ENCODE data around the gene MYH11.

DNA sequence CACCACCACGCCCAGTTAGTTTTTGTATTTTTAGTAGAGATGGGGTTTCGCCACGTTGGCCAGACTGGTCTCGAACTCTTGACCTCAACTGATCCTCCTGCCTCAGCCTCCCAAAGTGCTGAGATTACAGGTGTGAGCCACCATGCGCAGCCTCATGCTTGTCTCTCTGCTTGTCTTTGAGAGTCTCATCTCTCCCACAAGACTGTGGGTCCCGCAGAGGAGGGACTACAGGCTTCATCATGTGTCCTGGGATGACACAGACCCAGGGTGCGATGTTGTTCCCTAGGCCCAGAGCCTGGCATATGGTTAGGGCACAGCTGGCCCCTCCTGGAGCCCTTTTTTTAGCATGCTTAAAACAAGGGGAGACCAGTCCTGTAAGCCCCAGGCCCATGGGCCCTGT, 104.9 kb downstream of the MYH11 start:
- TF ChIP-seq NFIC (IDR thresholded peaks at IDR 0.05) (no peak), RAD21 (IDR thresholded peaks at IDR 0.05; ENCODE audit: low read depth) (no peak), ZBTB7A (IDR thresholded peaks at IDR 0.05; ENCODE audit: low read depth) (no peak), TAF1 (IDR thresholded peaks at IDR 0.05; ENCODE audit: low read depth) (no peak), FOXM1 (IDR thresholded peaks at IDR 0.05; ENCODE audit: borderline replicate concordance, low read depth) (no peak), EGR1 (IDR thresholded peaks at IDR 0.05) (no peak), YY1 (IDR thresholded peaks at IDR 0.05; ENCODE audit: low read depth) (no peak), TCF12 (IDR thresholded peaks at IDR 0.05; ENCODE audit: low read depth) (no peak)
- TF ChIP-seq, protein P1, sequence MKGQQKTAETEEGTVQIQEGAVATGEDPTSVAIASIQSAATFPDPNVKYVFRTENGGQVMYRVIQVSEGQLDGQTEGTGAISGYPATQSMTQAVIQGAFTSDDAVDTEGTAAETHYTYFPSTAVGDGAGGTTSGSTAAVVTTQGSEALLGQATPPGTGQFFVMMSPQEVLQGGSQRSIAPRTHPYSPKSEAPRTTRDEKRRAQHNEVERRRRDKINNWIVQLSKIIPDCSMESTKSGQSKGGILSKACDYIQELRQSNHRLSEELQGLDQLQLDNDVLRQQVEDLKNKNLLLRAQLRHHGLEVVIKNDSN (IDR thresholded peaks at IDR 0.05), result no peak
- TF ChIP-seq, protein P2, sequence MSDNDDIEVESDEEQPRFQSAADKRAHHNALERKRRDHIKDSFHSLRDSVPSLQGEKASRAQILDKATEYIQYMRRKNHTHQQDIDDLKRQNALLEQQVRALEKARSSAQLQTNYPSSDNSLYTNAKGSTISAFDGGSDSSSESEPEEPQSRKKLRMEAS (IDR thresholded peaks at IDR 0.05), result no peak
- TF ChIP-seq, protein P3, sequence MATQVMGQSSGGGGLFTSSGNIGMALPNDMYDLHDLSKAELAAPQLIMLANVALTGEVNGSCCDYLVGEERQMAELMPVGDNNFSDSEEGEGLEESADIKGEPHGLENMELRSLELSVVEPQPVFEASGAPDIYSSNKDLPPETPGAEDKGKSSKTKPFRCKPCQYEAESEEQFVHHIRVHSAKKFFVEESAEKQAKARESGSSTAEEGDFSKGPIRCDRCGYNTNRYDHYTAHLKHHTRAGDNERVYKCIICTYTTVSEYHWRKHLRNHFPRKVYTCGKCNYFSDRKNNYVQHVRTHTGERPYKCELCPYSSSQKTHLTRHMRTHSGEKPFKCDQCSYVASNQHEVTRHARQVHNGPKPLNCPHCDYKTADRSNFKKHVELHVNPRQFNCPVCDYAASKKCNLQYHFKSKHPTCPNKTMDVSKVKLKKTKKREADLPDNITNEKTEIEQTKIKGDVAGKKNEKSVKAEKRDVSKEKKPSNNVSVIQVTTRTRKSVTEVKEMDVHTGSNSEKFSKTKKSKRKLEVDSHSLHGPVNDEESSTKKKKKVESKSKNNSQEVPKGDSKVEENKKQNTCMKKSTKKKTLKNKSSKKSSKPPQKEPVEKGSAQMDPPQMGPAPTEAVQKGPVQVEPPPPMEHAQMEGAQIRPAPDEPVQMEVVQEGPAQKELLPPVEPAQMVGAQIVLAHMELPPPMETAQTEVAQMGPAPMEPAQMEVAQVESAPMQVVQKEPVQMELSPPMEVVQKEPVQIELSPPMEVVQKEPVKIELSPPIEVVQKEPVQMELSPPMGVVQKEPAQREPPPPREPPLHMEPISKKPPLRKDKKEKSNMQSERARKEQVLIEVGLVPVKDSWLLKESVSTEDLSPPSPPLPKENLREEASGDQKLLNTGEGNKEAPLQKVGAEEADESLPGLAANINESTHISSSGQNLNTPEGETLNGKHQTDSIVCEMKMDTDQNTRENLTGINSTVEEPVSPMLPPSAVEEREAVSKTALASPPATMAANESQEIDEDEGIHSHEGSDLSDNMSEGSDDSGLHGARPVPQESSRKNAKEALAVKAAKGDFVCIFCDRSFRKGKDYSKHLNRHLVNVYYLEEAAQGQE (IDR thresholded peaks at IDR 0.05; ENCODE audit: low read depth), result no peak

All from Ishikawa (cell line).